GM18511 (cell line): ENCODE data around the gene DDX43.
A peak's percentile ranks its signal among the peaks of the same experiment; 100 is the strongest.
"Not testable (repeated sequence)": the region's sequence is repeated elsewhere in the genome, so short reads cannot be mapped to it uniquely, and the experiment has no call there.

ENCODE experiments used
- ATAC-seq: cut with Tn5 transposase; IDR thresholded peaks from one replicate; pipeline ENCODE4 v1.9.1; 2021; ENCODE audit warnings: mild to moderate bottlenecking, moderate library complexity; ENCODE audit not compliant: unreplicated experiment

DDX43 gene

GRCh38 chr6:73388800-73389512, 5.7 kb upstream of the DDX43 start:
- ATAC-seq, result peak; percentile 84

DNA sequence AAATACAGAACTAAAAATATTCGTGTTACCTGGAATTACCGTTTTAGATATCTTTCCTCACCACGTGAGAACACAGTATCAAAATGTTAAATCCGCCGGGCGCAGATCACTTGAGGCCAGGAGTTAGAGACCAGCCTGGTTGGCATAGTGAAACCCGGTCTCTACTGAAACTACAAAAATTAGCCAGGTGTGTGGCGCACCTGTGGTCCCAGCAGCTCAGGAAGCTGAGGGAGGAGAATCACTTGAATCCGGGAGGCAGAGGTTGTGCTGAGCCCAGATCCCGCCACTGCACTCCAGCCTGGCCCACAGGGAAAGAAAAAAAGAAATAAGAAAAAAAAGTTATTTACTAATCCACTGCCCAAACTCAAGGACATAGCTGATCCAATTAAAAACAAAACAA, 4.8 kb upstream of the DDX43 start:
- ATAC-seq, result no peak

DNA sequence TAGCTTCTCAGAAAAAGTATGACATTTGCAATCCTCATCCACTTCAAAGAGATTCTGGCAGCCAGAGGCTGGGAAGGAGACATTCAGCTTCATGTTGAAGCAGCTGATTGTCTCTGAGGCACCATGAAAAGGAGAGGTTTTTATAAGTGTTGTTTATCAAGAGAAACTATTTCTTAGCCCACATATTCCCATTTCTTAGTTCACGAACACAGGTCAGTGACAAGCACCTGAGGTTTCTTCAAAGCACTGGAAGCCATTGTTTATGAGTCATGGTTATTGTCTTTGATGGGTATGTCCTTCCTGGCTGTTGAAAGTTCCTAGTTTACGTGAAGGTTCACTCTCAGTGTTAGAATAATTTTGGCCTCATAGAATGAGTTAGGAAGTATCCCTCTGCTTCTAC, 3.0 kb upstream of the DDX43 start:
- no peak for ATAC-seq

- not testable (repeated sequence) for ATAC-seq
Measured at GRCh38 chr6:73392188-73392587, 2.4 kb upstream of the DDX43 start.

GRCh38 chr6:73393278-73393677, 1.4 kb upstream of the DDX43 start:
- no peak for ATAC-seq

DNA sequence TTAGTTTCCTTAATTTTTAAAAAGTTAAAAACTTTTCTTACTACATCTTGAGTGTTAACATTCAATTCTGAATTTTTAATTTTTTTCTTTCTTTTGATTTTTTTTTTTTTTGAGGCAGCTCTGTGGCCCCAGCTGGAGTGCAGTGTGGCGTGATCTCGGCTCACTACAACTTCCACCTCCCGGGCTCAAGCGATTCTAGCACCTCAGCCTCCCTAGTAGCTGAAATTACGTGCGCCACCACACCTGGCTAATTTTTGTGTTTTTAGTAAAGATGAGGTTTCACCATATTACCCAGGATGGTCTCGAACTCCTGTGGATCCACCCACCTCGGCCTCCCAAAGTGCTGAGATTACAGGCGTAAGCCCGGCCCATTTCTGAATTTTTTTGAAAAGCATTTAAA, 1.2 kb downstream of the DDX43 start:
- ATAC-seq, result no peak

DNA sequence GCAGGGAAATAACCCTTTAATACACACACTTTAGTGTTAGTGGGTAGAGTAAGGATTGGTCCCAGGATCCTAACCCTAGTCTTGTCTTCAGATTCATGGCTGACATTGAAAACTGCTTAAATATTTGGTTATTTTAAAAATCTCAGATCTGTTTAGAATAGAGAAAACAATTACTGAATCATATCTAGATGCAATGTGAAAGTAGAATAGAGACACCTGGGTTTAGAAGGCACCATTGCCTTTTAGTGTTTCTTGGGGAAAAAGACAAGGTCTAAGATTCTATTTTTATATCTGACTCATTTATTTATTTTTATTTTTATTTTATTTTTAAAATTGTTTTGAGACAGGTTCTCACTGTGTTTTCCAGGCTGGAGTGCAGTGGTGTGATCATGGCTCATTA, 6.0 kb downstream of the DDX43 start:
- ATAC-seq, result no peak

DNA sequence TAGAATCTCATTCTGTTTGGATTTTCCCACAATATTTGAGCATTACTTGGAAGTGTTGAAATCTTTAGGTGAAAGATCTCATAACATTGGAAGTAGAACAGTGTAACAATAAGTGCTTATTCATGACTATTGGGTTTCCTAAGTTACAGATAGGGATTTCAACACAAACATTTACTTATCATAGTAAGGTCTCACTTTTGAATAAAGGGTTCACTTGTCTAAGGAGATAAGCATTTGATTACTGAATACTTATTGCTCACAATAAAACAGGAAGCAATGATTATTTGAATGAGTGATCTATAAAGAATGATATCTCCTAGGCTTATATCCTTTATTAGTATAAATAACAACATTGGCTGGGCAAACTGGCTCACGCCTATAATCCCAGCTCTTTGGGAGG, 14.8 kb downstream of the DDX43 start:
- no peak for ATAC-seq

GRCh38 chr6:73413102-73413501, 18.5 kb downstream of the DDX43 start:
- ATAC-seq, result no peak

GRCh38 chr6:73418081-73418741, 23.6 kb downstream of the DDX43 start:
- ATAC-seq, result no peak

DNA sequence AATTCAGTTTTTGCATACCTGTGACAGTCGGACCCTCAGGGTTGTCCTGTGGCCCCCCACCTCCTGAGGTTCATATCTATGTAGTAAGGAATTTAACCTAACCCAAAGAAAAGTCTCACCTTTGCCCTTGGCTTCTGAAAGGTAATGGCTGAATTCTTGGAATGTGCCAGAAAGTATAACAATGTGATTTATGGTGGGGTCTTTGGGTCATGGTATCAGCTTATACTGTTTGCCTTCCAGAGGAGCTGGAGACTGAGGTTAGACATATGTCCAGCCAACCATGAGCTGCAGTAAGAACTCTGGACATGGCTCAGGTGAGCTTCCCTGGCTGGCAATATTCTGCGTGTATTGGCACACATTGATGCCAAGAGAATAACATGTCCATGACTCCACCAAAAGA, 26.9 kb downstream of the DDX43 start:
- ATAC-seq, result no peak

DNA sequence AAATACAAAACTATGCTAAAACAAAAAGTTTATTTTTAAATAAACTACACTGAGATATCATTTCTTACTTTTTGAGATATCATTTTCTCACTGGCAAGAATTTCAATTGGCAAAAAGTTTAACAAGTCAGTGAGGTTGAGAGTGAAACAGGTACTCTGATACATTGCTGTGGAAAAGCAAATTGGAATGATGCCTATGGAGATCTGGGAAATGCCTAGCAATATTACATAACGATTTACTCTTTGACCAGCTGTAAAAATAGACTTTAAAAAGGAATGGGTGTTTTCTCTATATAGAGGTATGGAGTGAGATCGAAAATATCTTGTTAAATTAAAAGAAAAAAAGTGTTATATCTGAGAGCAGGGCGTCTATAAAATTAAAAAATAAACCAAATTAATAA, 40.6 kb downstream of the DDX43 start:
- no peak for ATAC-seq

- no peak for ATAC-seq
Measured at GRCh38 chr6:73443555-73443954, 48.9 kb downstream of the DDX43 start.

- ATAC-seq, result peak; percentile 65
Measured at GRCh38 chr6:73451223-73452106, 56.8 kb downstream of the DDX43 start.

DNA sequence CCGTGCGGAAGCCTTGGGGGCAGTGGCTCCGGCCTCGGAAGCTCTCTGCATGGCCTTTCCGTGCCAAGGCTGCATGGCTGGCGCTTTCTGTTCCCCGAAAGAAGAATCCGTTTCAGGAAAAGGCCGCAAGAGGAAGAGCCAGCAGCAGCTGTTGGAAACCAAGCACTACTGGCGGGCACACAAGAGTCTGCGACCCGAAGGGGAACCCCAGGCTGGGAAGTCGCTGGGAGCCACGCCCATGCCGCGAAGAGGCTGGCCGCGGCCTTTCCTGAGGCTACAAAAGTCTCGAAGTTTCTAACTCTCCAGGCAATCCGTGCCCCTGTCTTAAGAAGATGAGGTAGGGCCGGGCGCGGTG, 57.5 kb downstream of the DDX43 start, which contains the start of gene CGAS:
Gene CGAS (minus strand): TSS at position 191 of the 355 bp plus-strand sequence. CDS start 116 bp downstream, at position 75.
- ATAC-seq, result peak; percentile 74

DNA sequence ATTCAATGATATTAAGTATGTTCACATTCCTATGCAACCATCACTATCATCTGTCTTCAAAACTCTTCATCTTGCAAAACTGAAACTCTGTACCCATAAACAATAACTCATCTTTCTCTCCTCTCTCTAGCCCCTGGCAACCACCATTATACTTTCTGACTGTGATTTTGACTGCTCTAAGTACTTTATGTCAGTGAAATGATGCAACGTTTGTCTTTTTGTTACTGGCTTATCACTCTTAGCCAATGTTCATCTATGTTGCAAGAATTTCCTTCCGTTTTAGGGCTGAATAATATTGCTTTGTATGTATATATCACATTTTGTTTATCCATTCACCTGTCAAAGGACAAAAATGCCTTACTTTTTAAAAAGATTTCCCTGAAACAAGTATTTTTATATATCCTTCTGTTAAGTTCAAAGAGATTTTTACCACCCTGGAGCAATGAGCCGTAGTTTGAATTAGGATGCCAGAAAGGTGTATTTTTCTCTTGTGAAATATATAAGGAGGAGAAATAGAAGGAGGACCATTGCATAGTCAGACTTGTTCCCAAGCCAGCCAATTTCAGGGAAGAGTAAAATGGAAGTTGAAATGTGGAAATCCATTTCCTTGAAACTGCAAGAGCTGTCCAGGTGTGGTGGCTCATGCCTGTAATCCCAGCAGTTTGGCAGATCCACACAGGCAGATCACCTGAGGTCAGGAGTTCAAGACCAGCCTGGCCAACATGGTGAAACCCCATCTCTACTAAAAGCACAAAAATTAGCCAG, 61.4 kb downstream of the DDX43 start:
- ATAC-seq, result no peak

GRCh38 chr6:73459474-73459873, 64.8 kb downstream of the DDX43 start:
- not testable (repeated sequence) for ATAC-seq

DNA sequence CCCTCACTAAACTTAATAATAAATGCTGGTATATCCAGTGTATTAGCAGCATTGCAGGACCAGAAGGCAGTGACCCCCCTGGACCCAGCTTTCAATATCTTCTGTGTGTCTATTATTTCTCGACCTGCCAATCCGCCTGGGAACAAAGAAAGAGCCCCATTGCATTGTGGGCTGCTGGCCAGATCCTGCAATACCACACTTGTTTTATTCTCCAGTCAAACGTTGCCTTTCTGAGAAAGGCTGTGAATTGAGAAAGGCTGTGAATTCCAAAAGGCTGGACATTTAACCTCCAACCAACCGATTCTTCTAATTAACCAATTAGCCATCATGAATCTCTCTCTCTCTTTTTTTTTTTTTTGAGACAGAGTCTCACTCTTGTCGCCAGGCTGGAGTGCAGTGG, 65.4 kb downstream of the DDX43 start:
- no peak for ATAC-seq

GRCh38 chr6:73461537-73462350, 67.1 kb downstream of the DDX43 start, which contains the start of gene MTO1:
Gene MTO1, plus strand, starts transcription at chr6:73461737. Its CDS starts 118 bp downstream, at chr6:73461855.
- peak; percentile 97 for ATAC-seq
